Stimulated activated CD4-positive, alpha-beta T cell treated with anti-CD3 and anti-CD28 coated beads, Interleukin-1b, Interleukin-23, amount 100 ng/mL, for 4 hours (primary cell): ENCODE data around the gene ASPM.
"Not testable (repeated sequence)": the region's sequence is repeated elsewhere in the genome, so short reads cannot be mapped to it uniquely, and the experiment has no call there.

Experiments used
- DNase-seq, 2 donors: peaks; one replicate each; pipeline ENCODE4 v3.0.0-alpha.2; 2020; ENCODE audit warnings: low read depth in 2 of 2

The ASPM gene

GRCh38 chr1:197083474-197083873 is 63.0 kb downstream of the ASPM start:
- DNase-seq, result no peak

- DNase-seq, result no peak
Observed at GRCh38 chr1:197081117-197081753, 65.2 kb downstream of the ASPM start.

GRCh38 chr1:197080323-197080722 is 66.1 kb downstream of the ASPM start:
- no peak for DNase-seq

- no peak for DNase-seq
Observed at GRCh38 chr1:197076585-197076984, 69.9 kb downstream of the ASPM start.

GRCh38 chr1:197073978-197074377 is 72.5 kb downstream of the ASPM start:
- no peak for DNase-seq

GRCh38 chr1:197067457-197067818 is 79.0 kb downstream of the ASPM start:
- no peak for DNase-seq

- no peak for DNase-seq
Observed at GRCh38 chr1:197066719-197067456, 79.6 kb downstream of the ASPM start, which contains the start of gene F13B. TSS of gene F13B (minus strand) at chr1:197067260. CDS start at chr1:197067223, 37 bp downstream.

GRCh38 chr1:197066277-197066676 is 80.2 kb downstream of the ASPM start:
- no peak for DNase-seq

- no peak for DNase-seq
Observed at GRCh38 chr1:197065559-197065958, 80.9 kb downstream of the ASPM start.

GRCh38 chr1:197063212-197063611 is 83.3 kb downstream of the ASPM start:
- DNase-seq, result no peak

- no peak for DNase-seq
Observed at GRCh38 chr1:197062692-197063091, 83.8 kb downstream of the ASPM start.

GRCh38 chr1:197049100-197049499 is 97.4 kb downstream of the ASPM start:
- DNase-seq, result no peak

- no peak for DNase-seq
Observed at GRCh38 chr1:197042676-197043341, 103.7 kb downstream of the ASPM start.

GRCh38 chr1:197041486-197042353 is 104.7 kb downstream of the ASPM start:
- no peak for DNase-seq

- no peak for DNase-seq
Observed at GRCh38 chr1:197036861-197037260, 109.6 kb downstream of the ASPM start.

GRCh38 chr1:197034631-197035339 is 111.7 kb downstream of the ASPM start:
- DNase-seq, result not testable (repeated sequence)
